OCI-LY7 (cell line): ENCODE results near the gene ENOPH1. TPM values are rescaled to one million over a fixed set of nuclear protein-coding genes. Genes with fewer than 3 reads are reported as not detected.

ENCODE experiments used
- BruUV-seq: library from RNA; stranded (reverse); fragments of 400-500 nt; replicated peaks from 2 replicates; lab custom pipeline; 2021; lab: Mats Ljungman, UMichigan
- CTCF ChIA-PET: fragments of 300-600 bp; sonication (Branson Sonifier 250); formaldehyde crosslinking; loops from one replicate; lab custom pipeline; 2022; ENCODE audit warnings: antibody characterized with exemption; ENCODE audit not compliant: unreplicated experiment; lab: Charles Lee
- POLR2A ChIA-PET: fragments of 300-600 bp; sonication (Branson Sonifier 250); formaldehyde crosslinking; loops from one replicate; lab custom pipeline; 2022; ENCODE audit warnings: antibody characterized with exemption; lab: Charles Lee
- DNase-seq: peaks from one replicate; pipeline ENCODE4 v3.0.0-alpha.2; 2015; ENCODE audit warnings: low spot score
- H2AFZ ChIP-seq: fragments of 200-600 bp; sonication (generic), shearing (Covaris generic); 2 replicates; pipeline ENCODE4 v1.6.1; 2014; ENCODE audit warnings: mild to moderate bottlenecking, antibody characterized with exemption, low read length, moderate library complexity
- H3K27ac ChIP-seq: fragments of 200-600 bp; sonication (generic); 2 replicates; pipeline ENCODE4 v1.5.1; 2014; ENCODE audit warnings: mixed run types, low read depth, mild to moderate bottlenecking, moderate library complexity, low read length, inconsistent platforms; ENCODE audit not compliant: poor library complexity, severe bottlenecking
- H3K36me3 ChIP-seq: fragments of 200-600 bp; sonication (generic); 2 replicates; pipeline ENCODE4 v1.6.1; 2014; ENCODE audit warnings: mild to moderate bottlenecking, antibody characterized with exemption, low read length, moderate library complexity, mixed read lengths; ENCODE audit not compliant: insufficient read depth
- H3K4me1 ChIP-seq: fragments of 200-600 bp; sonication (generic); 2 replicates; pipeline ENCODE4 v1.5.1; 2014; ENCODE audit warnings: mild to moderate bottlenecking, low read length; ENCODE audit not compliant: insufficient read depth, poor library complexity, severe bottlenecking
- H3K4me2 ChIP-seq: fragments of 200-600 bp; sonication (generic); 2 replicates; pipeline ENCODE4 v1.6.1; 2014; ENCODE audit warnings: mild to moderate bottlenecking, low read length
- H3K4me3 ChIP-seq: fragments of 200-600 bp; sonication (generic); 2 replicates; pipeline ENCODE4 v1.5.1; 2014; ENCODE audit warnings: mild to moderate bottlenecking, low read depth, low read length; ENCODE audit not compliant: poor library complexity, severe bottlenecking
- H3K79me2 ChIP-seq: fragments of 200-600 bp; sonication (generic); 2 replicates; pipeline ENCODE4 v1.6.1; 2016; ENCODE audit warnings: low read depth, mild to moderate bottlenecking, low read length, moderate library complexity, mixed read lengths; ENCODE audit not compliant: insufficient read depth
- H3K9me2 ChIP-seq: fragments of 200-600 bp; sonication (generic); 2 replicates; pipeline ENCODE4 v1.6.1; 2016; ENCODE audit warnings: mild to moderate bottlenecking, low read length, mixed read lengths; ENCODE audit not compliant: insufficient read depth
- H3K9me3 ChIP-seq: fragments of 200-600 bp; sonication (generic); 2 replicates; pipeline ENCODE4 v1.6.1; 2014; ENCODE audit warnings: mild to moderate bottlenecking, mixed run types, low read length, mixed read lengths
- H4K20me1 ChIP-seq: fragments of 200-600 bp; sonication (generic); 2 replicates; pipeline ENCODE4 v1.6.1; 2014; ENCODE audit warnings: mild to moderate bottlenecking, antibody characterized with exemption, low read length, moderate library complexity, mixed read lengths; ENCODE audit not compliant: insufficient read depth
- EZH2phosphoT487 ChIP-seq: fragments of 200-600 bp; sonication (generic); IDR thresholded peaks from 2 replicates; pipeline ENCODE4 v1.6.1; 2018; ENCODE audit warnings: low read depth, borderline replicate concordance, mild to moderate bottlenecking, mixed run types, antibody characterized with exemption, low read length, moderate library complexity, mixed read lengths
- intact Hi-C: fragments of 100-400 bp; cut with micrococcal nuclease; formaldehyde crosslinking; loops from one replicate; pipeline ENCODE4 v1.10.0; 2022; ENCODE audit not compliant: unreplicated experiment
- total RNA-seq, 2 experiments: library from RNA; depleted of rRNA in 1 of 2; stranded (reverse); fragments of >200 nt in 1 of 2; shearing (Covaris generic) in 1 of 2; gene quantifications; 2 replicates each; pipeline ENCODE4 v1.2.3, GENCODE V29; 2014 to 2022
- TF ChIP-seq, protein P1 (sequence below): fragments of 200-600 bp; sonication (generic); conservative IDR thresholded peaks from 2 replicates; pipeline ENCODE4 v1.5.1; 2014; ENCODE audit warnings: mild to moderate bottlenecking, antibody characterized with exemption, low read length, moderate library complexity, mixed read lengths

ENOPH1 gene
- total RNA-seq, 2 experiments from 2014 or later, result 58.7 to 70.2 TPM

DNA sequence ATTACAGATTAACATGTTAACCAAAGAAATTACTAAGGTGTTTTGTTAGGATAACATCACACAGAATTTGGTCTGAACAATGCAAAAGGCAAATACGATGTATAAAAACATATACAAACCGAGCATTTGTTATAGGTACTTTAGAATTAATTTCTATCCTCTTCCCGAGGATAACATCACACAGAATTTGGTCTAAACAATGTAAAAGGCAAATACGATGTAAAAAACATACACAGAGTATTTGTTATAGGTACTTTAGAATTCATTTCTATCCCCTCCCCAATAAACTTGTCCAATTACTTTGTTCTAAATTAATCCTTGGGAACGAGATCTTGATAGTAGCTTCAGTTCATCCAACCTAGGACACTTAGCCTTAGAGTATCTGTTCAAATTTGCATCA is 7.8 kb upstream of the ENOPH1 start:
- ChIA-PET CTCF (no interaction called here), POLR2A (interaction anchor here (0.7 kb wide), 1 partner anchor 57 kb away, joined by 3 read pairs; no protein-coding TSS in a partner anchor)
- Histone ChIP-seq H3K36me3 (peaks cover 55% of the 10 kb centered on the region), H2AFZ (no peak overlapping the region), H4K20me1 (peaks cover 47% of the 10 kb centered on the region), H3K4me2 (no peak overlapping the region), H3K9me3 (no peaks in the 10 kb centered on the region), H3K9me2 (no peaks in the 10 kb centered on the region), H3K4me3 (no peak overlapping the region), H3K4me1 (peaks cover 22% of the 10 kb centered on the region), H3K27ac (no peak overlapping the region), H3K79me2 (peaks cover 30% of the 10 kb centered on the region)
- intact Hi-C loops, result no loop called here
- no peak for DNase-seq
- no TSS peak for BruUV-seq
- TF ChIP-seq, protein P1, sequence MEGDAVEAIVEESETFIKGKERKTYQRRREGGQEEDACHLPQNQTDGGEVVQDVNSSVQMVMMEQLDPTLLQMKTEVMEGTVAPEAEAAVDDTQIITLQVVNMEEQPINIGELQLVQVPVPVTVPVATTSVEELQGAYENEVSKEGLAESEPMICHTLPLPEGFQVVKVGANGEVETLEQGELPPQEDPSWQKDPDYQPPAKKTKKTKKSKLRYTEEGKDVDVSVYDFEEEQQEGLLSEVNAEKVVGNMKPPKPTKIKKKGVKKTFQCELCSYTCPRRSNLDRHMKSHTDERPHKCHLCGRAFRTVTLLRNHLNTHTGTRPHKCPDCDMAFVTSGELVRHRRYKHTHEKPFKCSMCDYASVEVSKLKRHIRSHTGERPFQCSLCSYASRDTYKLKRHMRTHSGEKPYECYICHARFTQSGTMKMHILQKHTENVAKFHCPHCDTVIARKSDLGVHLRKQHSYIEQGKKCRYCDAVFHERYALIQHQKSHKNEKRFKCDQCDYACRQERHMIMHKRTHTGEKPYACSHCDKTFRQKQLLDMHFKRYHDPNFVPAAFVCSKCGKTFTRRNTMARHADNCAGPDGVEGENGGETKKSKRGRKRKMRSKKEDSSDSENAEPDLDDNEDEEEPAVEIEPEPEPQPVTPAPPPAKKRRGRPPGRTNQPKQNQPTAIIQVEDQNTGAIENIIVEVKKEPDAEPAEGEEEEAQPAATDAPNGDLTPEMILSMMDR, result no peak
- no peak for TF ChIP-seq EZH2phosphoT487

DNA sequence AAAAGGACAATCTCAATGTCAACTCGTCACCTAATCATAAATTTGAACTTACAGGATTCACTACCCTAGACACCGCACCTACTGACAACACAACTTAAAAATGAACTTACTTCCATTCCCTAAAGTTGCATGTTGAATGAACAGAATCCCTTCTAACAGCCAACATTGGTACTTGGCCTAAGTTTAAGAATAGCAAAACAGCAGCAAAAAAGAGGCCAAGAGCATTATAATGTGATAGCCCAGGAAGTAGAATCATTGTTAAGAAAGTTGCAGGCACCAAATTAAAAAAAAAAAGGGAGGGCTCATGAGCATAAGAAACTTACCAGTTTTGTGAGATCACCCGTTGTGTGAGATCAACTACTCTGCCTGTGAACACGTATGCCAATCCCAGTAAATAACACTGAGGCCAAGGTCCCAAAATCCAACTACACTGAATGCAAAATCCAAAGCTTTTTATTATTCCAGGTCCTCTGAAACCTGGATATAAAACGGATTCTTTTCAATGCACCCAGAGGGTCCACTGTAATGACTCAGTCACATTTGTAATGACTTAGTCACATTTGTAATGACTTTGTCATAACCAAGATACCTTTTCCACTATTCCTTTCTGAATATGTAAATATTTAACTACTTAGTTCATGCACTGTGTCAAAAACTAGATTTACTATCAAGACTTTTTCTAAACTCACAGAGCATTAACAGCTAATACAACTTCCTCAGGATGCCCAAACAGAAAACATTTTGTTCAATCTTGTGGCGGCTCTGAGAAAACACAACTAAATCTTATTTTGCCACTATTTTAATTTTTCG is 6.9 kb upstream of the ENOPH1 start:
- Histone ChIP-seq H3K4me2 (no peak overlapping the region), H4K20me1 (peaks cover 56% of the 10 kb centered on the region), H3K79me2 (peaks cover 38% of the 10 kb centered on the region), H3K4me1 (peaks cover 27% of the 10 kb centered on the region), H3K4me3 (no peak overlapping the region), H3K36me3 (peaks cover 63% of the 10 kb centered on the region), H2AFZ (no peak overlapping the region), H3K9me3 (no peaks in the 10 kb centered on the region), H3K9me2 (no peaks in the 10 kb centered on the region), H3K27ac (no peak overlapping the region)
- POLR2A ChIA-PET, result interaction anchor here (1.0 to 1.7 kb wide), 3 partner anchors 8 to 18 kb away, joined by 3 to 6 read pairs (median 5); no protein-coding TSS in a partner anchor
- intact Hi-C loops, result no loop called here
- no peak for DNase-seq
- no TSS peak for BruUV-seq
- CTCF ChIA-PET, result no interaction called here
- TF ChIP-seq EZH2phosphoT487, result no peak
- TF ChIP-seq, protein P1, result no peak

DNA sequence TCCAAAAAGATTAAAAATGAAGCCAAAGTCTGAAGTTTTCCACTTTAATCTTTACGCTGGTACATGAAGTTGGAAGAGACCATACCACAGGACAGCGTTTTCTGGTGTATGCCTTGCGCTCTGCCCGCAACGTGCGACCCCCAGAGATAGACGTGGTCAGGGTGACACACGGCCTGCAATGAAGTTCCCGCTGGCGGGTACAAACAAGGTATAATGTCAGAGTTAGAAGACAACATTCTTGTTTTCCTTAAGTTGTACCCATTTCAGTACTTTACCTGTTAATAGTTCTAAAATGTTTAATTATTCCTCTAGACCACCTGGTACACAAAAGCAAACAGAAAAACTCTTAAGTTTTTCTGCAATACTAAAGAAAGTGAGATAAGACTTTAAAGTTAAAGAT is 4.9 kb upstream of the ENOPH1 start:
- Histone ChIP-seq H3K27ac (no peak overlapping the region), H2AFZ (no peak overlapping the region), H3K79me2 (peaks cover 46% of the 10 kb centered on the region), H3K4me1 (peaks cover 27% of the 10 kb centered on the region), H4K20me1 (peaks cover 59% of the 10 kb centered on the region), H3K4me3 (no peak overlapping the region), H3K36me3 (peaks cover 71% of the 10 kb centered on the region), H3K4me2 (no peak overlapping the region), H3K9me3 (no peaks in the 10 kb centered on the region), H3K9me2 (no peaks in the 10 kb centered on the region)
- intact Hi-C loops, result loop anchor here (5.0 kb wide), 2 partner anchors 148 to 467 kb away; partner anchors contain the start of gene SEC31A
- BruUV-seq, result no TSS peak
- ChIA-PET CTCF (no interaction called here), POLR2A (interaction anchor here (0.7 kb wide), 1 partner anchor 25 kb away, joined by 3 read pairs; no protein-coding TSS in a partner anchor)
- DNase-seq, result no peak
- TF ChIP-seq EZH2phosphoT487, result no peak
- TF ChIP-seq, protein P1, result no peak
